ENCODE measurements around the gene PODN. TPM values are rescaled to one million over a fixed set of nuclear protein-coding genes. Genes with fewer than 3 reads are reported as not detected.

PODN gene
- total RNA-seq, 1 experiment from 2014 or later: 0.23 TPM

- no peaks in the 10 kb centered on the region for H3K27me3 ChIP-seq (ENCODE audit: control insufficient read depth, insufficient read depth, low read length)
- in situ Hi-C loops (cut with HindIII; ENCODE audit: low pct_unique_long_range_greater_than_20kb, low sequenced_read_pairs): no loop called here
- peaks cover 20% of the 10 kb centered on the region for H3K4me1 ChIP-seq (ENCODE audit: control insufficient read depth, insufficient read depth, low read length)
- H3K27ac ChIP-seq (ENCODE audit: low read length): no peak overlapping the region
- H3K9me3 ChIP-seq (ENCODE audit: control insufficient read depth, insufficient read depth, low read depth, low read length): no peaks in the 10 kb centered on the region
- DNase-seq (ENCODE audit: low read depth, low spot score) (no peak), ATAC-seq (no peak)
- TF ChIP-seq REST (IDR thresholded peaks at IDR 0.05; ENCODE audit: insufficient read depth in 1 of 2, low read depth in 2 of 2, low read length in 1 of 2) (no peak), SIN3A (IDR thresholded peaks at IDR 0.05; ENCODE audit: borderline replicate concordance, insufficient read depth, low read depth, low read length) (no peak), CTCF (IDR thresholded peaks at IDR 0.05) (no peak), POLR2AphosphoS5 (IDR thresholded peaks at IDR 0.05; ENCODE audit: low read depth, low read length) (no peak), TCF7L2 (IDR thresholded peaks at IDR 0.05; ENCODE audit: low read depth, low read length) (no peak)
- H3K36me3 ChIP-seq (ENCODE audit: control insufficient read depth, insufficient read depth, low read length): no peaks in the 10 kb centered on the region
- BruUV-seq (replicated peaks): no TSS peak
- intact Hi-C loops (cut with micrococcal nuclease; ENCODE audit: unreplicated experiment): no loop called here
- CTCF ChIA-PET: no interaction called here
- no peak overlapping the region for H3K4me3 ChIP-seq (ENCODE audit: low read depth in 2 of 2, low read length in 2 of 2)
- POLR2A ChIA-PET: no interaction called here
Observed at GRCh38 chr1:53117836-53118235, 55.8 kb downstream of the PODN start.

- POLR2A ChIA-PET: no interaction called here
- no TSS peak for BruUV-seq (replicated peaks)
- Histone ChIP-seq H3K4me1 (ENCODE audit: control insufficient read depth, insufficient read depth, low read length) (peaks cover 13% of the 10 kb centered on the region), H3K36me3 (ENCODE audit: control insufficient read depth, insufficient read depth, low read length) (no peaks in the 10 kb centered on the region), H3K27ac (ENCODE audit: low read length) (no peak overlapping the region), H3K27me3 (ENCODE audit: control insufficient read depth, insufficient read depth, low read length) (no peaks in the 10 kb centered on the region), H3K4me3 (ENCODE audit: low read depth in 2 of 2, low read length in 2 of 2) (no peak overlapping the region), H3K9me3 (ENCODE audit: control insufficient read depth, insufficient read depth, low read depth, low read length) (no peaks in the 10 kb centered on the region)
- intact Hi-C loops (cut with micrococcal nuclease; ENCODE audit: unreplicated experiment): no loop called here
- ATAC-seq (no peak), DNase-seq (ENCODE audit: low read depth, low spot score) (no peak)
- CTCF ChIA-PET: no interaction called here
- TF ChIP-seq TCF7L2 (IDR thresholded peaks at IDR 0.05; ENCODE audit: low read depth, low read length): no peak
- no peak for TF ChIP-seq POLR2AphosphoS5 (IDR thresholded peaks at IDR 0.05; ENCODE audit: low read depth, low read length)
- no peak for TF ChIP-seq CTCF (IDR thresholded peaks at IDR 0.05)
- no peak for TF ChIP-seq SIN3A (IDR thresholded peaks at IDR 0.05; ENCODE audit: borderline replicate concordance, insufficient read depth, low read depth, low read length)
- TF ChIP-seq REST (IDR thresholded peaks at IDR 0.05; ENCODE audit: insufficient read depth in 1 of 2, low read depth in 2 of 2, low read length in 1 of 2): no peak
- in situ Hi-C loops (cut with HindIII; ENCODE audit: low pct_unique_long_range_greater_than_20kb, low sequenced_read_pairs): no loop called here
Observed at GRCh38 chr1:53120659-53121058, 58.6 kb downstream of the PODN start.

All from Panc1 (cell line).